ENCODE results near the gene XXYLT1.

DNA sequence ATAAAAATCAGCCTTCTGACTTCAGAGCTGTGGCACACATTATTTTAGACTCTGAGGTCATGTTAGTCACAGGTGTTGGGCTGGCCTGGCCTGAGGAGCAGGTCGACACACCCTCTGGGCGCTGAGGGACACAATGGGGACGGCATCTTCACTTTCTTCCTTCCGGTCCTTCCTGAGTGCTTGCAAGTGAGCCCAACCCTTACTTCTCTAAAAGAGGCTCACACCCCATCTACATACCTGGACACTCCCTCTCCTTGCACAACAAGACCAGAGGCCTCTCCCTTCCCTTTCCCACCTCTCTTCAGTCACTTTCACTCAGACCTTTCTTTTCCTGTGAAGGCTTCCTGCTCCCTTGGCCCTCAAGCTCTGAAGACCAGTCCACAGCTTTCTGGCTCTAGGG lies 85.4 kb downstream of the XXYLT1 start:
- no peak for TF ChIP-seq CBFB (IDR thresholded peaks at IDR 0.05; ENCODE audit: low read depth)
- TF ChIP-seq CREM (IDR thresholded peaks at IDR 0.05; ENCODE audit: low read depth): no peak
- no peak for TF ChIP-seq CHD2 (IDR thresholded peaks at IDR 0.05; ENCODE audit: borderline replicate concordance, low read depth, low read length)
- TF ChIP-seq, protein P1, sequence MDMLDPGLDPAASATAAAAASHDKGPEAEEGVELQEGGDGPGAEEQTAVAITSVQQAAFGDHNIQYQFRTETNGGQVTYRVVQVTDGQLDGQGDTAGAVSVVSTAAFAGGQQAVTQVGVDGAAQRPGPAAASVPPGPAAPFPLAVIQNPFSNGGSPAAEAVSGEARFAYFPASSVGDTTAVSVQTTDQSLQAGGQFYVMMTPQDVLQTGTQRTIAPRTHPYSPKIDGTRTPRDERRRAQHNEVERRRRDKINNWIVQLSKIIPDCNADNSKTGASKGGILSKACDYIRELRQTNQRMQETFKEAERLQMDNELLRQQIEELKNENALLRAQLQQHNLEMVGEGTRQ (IDR thresholded peaks at IDR 0.05; ENCODE audit: borderline replicate concordance, low read depth, low read length): no peak
- no peak for TF ChIP-seq ZNF274 (IDR thresholded peaks at IDR 0.05; ENCODE audit: insufficient read depth, insufficient read length)
